Central memory CD4-positive, alpha-beta T cell (primary cell): ENCODE results near the gene ADAMTS1.

Experiments
- DNase-seq: peaks from one replicate; pipeline ENCODE4 v3.0.0; 2022

ADAMTS1 gene

DNA sequence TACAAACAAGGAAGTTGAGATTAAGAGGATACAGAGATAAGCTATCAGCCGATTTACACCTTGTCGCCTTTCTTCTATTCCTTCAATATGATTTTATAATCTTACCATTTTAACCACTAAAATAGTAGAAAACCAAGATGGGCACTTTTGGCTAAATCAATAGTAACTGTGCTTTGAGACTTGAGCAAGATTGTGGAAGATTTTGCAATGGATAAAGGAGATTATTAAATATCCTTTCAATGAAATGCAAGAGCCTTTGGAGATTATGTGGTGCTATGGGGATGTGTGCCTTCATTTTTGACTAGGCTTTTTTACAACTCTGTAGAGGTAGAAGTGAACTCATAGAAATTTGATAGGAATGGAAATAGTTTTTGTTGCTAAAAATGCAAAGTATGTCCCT lies 33.7 kb downstream of the ADAMTS1 start:
- no peak for DNase-seq

DNA sequence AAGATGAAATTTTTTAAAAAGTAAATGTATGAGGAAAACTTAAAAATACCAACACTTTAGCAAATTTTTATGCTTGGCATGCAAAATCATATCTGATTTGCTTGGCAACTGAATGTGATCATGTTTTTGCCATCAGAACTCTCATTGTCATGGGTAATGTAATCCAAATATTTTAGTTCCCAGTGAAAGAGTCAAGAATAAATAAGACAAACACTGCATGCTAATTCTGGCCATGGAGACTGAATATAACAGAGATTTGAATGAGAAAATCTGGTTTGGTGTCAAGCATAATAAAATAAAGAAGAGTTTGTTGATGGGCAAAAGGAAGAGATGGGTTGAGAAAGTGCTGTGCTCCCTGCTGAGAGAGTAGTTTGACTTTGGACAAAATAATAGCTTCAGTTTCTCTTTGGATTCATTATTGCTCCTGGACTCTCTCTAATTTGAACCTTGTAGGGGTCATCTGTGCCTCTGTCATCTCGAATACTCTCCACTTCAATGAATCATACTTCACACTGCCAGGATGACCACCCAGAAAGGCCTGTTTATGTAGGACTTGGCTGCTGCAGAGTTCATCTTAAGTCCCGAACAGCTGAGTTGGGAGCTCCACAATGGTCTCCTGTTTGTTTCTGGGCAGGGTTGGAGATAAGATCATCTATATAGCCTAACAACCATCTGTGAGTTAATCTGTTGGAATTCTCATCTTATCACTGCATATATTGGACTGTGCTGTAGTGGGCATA lies 34.4 kb downstream of the ADAMTS1 start:
- no peak for DNase-seq

DNA sequence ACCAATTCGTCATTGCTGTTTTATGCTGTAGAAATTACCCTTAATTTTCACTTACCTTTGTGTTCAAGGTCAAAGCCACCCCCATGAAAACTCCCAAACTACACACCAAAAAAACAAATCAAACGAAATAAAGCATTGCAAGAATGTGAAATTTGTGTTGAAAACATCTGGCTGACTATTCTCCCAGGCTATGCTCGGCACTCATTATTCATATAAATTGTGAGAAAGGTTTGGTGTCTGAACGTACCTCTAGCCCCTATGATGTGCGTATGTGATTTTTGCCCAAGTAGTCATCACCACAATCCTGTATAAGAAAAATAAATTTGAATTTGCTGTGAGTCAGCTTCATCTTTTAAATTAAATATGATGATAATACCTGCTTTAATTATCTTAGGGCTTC lies 34.9 kb downstream of the ADAMTS1 start:
- DNase-seq: no peak

DNA sequence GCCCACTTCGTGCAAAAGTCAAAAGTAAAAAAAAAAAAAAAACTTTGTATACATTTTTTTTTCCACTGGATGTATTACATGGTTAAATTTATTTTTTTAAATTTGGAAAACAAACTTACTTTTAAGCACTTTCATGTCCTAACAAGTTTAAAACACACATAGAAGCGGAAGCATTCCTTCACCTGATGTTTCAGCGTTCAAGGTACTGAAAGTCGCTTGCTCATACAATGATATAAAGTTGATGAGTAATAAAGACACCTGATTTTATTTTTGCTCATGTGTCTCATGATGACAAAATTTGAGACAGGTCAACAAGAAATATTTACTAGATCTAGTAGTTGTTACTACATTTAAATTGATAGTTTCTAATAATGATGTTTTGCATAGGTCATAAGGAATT lies 35.5 kb downstream of the ADAMTS1 start:
- DNase-seq: no peak

DNA sequence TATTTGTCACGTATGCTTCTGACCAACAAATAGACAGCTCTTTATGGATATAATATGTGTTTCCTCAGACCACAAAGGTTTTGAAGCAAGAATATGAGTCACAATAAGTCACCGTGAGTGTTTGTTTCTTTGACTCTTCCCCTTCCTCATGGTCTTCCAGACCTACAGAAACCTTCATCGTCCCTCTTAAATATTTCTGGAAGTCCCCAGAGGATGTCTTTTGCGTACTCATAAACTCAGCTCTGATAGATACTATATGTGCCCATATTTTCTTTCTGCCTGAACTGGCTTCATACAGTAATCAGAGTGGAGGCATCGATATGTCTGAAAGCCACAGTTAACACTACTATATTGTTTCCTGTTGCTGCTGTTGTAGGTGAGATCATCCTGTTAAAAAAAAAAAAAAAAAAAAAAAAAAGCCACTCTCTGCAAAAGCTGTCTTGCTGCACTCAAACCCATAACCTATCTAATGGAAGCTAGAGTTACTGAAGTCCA lies 38.4 kb downstream of the ADAMTS1 start:
- DNase-seq: no peak

DNA sequence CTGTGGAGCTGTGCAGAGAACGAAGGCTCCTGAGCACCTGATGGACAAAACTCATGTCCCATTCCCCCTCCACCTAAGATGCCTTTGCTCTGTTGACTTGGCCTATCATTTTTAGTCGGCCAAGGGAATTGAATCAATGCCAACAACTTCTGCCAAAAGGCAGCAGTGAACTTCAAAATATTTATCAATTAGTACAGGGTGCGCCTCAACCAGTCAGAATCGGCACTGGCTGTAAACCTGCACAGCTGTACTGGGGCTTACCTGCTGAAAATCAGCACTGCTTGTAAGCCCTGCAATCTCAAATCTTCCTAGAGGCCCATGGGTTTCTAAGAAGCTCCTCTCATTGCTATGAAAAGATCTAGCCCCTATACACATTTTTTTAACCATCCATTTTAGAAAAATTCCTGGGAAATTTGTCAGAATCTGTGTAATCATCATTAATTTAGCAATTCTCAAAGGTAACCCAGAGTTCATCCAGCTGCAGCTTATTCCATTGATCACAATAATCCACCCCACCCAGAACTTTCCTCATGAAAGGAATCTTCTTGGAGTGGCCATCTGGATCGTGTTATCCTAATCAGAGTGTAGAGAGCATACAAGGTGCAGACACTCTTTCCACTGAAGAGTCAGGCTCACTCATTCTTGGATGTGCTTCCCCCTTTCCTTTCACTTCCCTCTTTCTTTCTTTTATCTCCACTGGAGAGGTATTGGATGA lies 40.2 kb downstream of the ADAMTS1 start:
- DNase-seq: no peak

DNA sequence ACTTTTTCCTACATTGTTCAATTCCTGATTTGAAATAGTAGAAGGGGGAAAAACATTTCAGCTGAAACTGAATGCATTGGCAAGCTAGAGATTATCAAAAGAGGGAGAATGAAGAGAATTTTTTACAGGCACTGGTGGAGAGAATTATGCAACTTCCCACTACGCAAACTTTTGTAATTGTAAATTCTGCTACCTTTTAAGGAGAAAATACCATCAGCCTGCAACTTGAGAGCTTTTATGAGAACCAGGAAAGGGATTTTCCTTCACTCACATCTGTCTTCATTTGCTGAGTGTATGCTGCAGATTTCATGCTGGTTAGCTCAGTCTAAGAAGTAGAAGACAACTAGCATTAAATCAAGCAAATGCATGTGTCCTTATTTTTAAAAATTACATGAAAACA lies 43.7 kb downstream of the ADAMTS1 start:
- DNase-seq: no peak

DNA sequence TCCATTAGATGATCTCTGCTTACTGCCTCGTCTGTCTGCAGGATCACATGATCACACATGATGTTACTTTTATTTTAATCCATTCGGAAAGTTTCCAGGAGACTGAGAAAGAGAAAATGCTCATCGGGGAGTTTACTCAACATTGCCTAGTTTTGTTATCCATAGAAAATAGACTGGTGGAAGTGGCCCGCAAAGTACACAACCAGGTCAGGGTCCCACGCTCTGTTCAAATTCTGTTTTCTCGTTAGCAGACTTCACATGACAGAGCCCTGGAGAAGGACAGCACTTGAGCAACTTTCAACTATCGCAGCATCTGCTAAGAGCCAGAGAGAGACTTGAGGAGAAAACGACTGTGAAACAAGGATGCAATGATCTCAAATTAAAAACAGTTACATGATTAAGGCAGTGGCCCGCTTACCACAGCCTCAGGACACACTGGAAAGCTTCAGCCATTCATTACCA lies 44.2 kb downstream of the ADAMTS1 start:
- DNase-seq: no peak

DNA sequence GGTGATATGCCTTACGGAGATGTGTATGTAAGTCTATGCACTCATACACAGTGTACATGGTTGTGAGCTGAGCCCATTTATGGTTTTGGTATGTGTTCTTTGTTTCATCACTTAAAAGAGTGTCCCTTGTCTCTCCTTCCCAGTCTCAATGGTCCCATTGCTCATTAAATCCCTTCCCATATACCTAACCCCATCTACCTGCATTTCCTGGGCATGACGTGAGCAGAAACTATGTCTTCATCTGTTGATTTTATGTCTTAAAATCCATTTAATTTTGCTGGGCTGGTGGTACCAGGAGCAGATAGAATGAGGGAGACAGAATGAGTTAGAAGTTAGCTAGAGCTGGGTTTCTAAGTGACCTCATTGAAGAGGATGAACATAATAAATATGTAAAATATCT lies 44.8 kb downstream of the ADAMTS1 start:
- DNase-seq: no peak

DNA sequence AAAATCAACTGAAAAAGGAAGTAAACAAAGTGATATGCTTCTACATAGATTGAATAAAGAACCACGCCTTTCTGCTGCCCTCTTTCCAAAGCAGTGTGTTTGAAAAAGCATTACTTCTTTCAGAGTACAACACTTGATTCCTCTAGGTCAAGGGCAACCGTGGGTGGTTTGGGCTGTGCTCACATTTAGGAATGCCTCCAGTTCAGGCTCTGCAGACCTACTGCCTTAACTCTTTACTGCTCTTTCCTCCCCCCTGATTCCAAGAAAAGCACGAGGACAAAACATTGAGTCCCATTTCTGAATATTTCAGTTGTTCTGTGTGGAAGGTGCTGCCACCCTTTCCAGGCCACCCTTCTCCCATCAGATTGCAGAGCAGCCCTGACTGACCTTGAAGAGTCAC lies 45.2 kb downstream of the ADAMTS1 start:
- DNase-seq: no peak

DNA sequence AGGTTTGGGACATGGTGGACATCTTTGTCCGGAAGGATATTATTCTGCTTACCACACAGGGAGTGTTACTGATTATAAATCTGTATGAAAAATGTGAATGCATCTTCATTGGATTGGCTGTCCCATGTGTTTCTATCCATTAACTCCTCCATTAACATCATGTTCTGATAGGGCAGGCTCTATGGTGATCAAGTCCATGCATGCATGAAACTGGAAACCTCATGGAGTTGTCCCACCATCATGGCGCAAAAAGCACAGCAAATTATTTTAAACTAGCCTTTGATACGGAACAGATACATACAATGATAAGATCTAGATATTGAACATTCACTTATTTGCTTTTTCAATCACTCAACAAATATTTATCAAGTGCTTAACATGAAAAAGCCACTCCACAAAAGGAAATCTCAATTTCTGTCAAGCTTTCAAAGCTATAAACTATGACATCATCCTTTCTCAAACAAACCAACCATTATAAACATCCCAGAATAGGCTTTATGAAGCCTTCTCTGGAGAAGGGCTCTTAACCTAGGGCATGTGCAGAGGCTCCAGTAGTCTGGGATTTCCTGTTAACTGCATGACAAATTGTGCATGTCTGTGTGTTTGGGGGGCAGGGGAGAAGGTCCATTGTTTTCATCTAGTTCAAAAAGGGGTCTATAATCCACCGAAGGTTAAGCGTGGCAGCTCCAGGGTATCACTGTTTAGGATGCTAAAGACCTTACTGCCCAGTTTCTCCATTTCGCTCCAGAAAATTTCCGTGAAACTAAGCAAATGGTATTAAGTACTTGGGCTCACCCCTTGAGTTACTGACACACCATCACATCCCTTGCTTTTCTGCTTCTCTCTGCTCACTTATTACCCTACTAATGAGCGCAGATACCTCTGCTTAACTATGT lies 46.1 kb downstream of the ADAMTS1 start:
- no peak for DNase-seq

DNA sequence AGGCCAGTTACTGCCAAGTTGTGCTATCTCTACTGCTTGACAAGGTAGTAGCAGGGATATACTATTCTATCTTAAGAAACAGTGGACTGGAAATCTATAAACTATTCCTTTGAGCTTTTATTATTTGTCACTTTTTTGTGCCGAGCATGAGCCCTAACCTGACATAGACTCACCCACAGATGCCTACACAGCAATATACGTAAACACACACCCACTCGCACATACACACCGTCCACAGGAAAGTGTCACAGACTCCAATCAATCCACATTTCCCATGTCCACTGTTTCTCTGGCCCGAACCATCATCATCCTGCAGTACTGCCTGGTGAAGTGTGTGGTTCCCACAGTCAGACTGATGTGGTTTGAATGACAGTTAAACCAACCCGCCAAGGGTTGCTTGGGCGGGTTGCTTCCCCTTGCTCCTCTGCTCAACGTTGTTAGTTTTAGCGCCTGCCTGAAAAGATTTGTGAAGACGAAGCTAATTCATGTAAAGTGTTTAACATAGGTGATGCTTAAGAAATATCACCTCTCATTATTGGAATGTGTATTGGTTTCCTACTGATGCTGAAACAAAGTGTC lies 47.2 kb downstream of the ADAMTS1 start:
- DNase-seq: no peak

DNA sequence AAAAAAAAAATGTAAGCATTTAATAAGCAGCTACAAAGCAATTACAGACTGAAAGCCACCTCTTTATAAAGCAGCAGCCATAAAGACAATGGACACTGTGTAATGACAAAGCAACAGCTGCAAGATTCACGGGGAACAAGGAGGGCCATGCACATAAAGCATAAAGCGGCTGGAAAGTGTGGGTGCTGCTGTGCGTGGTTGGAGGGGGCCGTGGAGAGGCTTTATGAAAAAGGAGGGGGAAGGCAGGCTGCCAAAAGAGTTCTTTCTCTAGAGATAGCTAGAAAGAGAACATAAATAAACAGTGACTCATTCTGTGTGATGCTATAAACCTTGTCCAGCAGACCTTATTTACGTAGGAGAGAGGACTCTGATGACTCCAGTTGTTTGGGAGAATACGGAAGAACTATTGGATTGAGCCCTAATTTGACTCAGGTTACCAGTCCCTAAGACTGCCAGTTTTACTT lies 49.3 kb downstream of the ADAMTS1 start:
- DNase-seq: no peak

DNA sequence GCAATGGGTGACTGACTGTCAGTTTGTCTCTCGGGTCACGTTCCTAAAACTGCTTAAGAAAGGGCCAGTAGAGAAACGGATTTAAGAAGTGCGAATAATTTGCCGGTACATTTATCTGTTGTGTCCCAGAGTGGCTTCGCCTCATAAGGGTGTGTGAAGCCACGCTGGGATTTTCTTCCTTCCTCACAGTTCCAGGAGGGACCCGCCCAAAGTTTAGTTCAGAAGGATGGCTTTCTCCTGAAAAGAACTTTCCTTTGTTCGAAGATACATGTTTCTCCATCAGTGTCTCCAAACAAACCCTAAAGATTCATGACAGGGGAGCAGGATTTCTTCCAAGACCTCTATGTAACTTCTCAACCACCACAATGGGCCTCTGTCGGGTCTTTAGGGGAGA lies 49.8 kb downstream of the ADAMTS1 start:
- DNase-seq: no peak

DNA sequence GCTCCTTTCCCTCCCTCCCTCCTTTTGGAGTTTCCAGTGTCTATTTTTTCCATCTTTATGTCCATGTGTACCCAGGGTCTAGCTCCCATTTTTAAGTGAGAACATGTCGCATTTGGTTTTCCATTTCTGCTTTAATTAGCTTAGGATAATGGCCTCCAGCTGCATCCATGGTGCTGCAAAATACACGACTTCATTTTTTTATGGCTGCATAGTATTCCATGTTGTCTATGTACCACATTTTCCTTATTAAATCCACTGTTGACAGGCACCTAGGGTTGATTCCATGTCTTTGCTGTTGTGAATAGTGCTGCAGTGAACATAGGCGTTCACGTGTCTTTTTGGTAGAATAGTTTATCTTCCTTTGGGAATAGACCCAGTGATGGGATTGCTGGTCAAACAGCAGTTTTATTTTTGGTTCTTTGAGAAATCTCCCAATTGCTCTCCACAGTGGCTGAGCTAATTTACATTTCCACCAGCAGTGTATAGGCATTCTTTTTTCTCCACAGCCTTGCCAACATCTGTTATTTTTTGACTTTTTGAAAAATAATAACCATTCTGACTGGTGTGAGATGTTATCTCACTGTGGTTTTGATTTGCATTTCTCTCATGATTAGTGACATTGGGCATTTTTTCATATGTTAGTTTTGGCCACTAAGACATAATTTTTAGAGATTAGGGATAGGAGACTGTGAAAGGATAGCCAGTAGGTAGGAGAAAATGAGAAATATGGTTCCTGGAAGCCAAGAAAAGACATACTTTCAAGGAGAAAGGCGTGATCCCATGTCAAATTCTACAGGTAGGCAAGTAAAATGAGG lies 50.4 kb downstream of the ADAMTS1 start:
- no peak for DNase-seq

DNA sequence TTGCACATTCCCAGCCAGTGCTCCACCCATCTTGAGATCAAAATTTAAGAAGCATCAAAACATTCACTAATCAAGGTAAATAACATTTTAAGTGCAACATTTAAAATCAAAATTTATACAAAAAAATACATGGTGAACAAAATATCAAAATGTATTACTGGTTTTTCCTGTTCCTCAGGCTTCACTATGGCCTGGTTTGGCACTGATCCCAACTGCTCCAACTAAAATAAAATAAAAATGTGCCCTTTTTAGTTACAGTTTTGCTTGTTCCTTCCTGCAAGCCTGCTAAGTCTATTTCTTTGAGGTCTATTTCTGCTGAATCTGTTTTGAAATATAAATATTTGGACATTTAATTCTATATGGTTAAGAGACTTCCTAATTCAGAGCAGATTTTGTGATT lies 54.9 kb downstream of the ADAMTS1 start:
- DNase-seq: no peak

DNA sequence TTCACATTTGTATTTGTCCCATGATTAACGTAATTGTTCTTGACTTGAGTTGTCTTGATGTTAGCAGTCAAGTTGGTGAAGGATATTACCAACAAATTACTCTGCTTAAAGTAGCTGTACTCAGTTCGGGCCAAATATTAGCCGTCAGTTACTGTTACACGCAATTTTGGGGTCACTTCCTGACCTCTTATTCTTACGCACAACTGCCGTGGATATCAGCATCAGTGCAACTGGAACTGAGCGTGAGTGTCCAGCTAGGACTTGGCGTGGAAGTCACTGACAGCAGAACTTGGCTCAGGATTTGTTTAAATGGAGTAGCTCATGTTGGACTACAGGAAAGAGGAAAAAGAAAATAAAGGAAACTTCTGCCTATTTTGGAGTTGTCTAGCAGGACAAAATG lies 56.4 kb downstream of the ADAMTS1 start:
- no peak for DNase-seq
